A549 (cell line): ENCODE results near the gene PATJ. TPM values are rescaled to one million over a fixed set of nuclear protein-coding genes. Genes with fewer than 3 reads are reported as not detected.
"Not testable (repeated sequence)": the region's sequence is repeated elsewhere in the genome, so short reads cannot be mapped to it uniquely, and the experiment has no call there.

Experiments used
- ATAC-seq, 2 experiments: fragments of 200-7000 bp in 1 of 2; fragments of >200 bp in 1 of 2; cut with Nextera tagmentation in 1 of 2; cut with Tn5 transposase in 1 of 2; 3 replicates each; pipeline versions ENCODE4 v1.8.0 to v1.9.1; 2018 to 2020; ENCODE audit warnings: mild to moderate bottlenecking in 1 of 2, moderate library complexity in 1 of 2
- CTCF ChIA-PET: fragments of 300-600 bp; sonication (Branson Sonifier 250); formaldehyde crosslinking; extraction: SDS; loops from one replicate; lab custom pipeline; 2021; ENCODE audit warnings: antibody characterized with exemption, inconsistent platforms; lab: Yijun Ruan, JAX
- POLR2A ChIA-PET: fragments of 350-600 bp; formaldehyde crosslinking; extraction: SDS; loops from one replicate; lab custom pipeline; 2021; ENCODE audit warnings: antibody characterized with exemption, inconsistent platforms; lab: Yijun Ruan, JAX
- DNase-seq, 2 experiments: peaks; one replicate each; pipeline versions ENCODE4 v3.0.0 to v3.0.0-alpha.2; 2011 to 2016; ENCODE audit warnings: low read depth in 1 of 2, low spot score in 1 of 2
- FAIRE-seq: peaks from 2 replicates; lab custom pipeline; 2011; peaks lifted over from hg19 to GRCh38; lab: Jason Lieb, UNC
- H3K27ac ChIP-seq, 2 experiments: fragments of >200 bp; sonication (Bioruptor Twin); formaldehyde crosslinking; 3 replicates each; pipeline ENCODE4 v1.5.1; 2016 to 2017
- H3K4me1 ChIP-seq: fragments of >200 bp; sonication (Bioruptor Twin); formaldehyde crosslinking; 3 replicates; pipeline ENCODE4 v1.6.1; 2016
- H3K4me2 ChIP-seq: fragments of >200 bp; sonication (Bioruptor Twin); formaldehyde crosslinking; 3 replicates; pipeline ENCODE4 v1.6.1; 2016
- H3K4me3 ChIP-seq: fragments of >200 bp; sonication (Bioruptor Twin); formaldehyde crosslinking; 3 replicates; pipeline ENCODE4 v1.5.1; 2016
- H3K9me3 ChIP-seq: fragments of >200 bp; sonication (Bioruptor Twin); formaldehyde crosslinking; 3 replicates; pipeline ENCODE4 v1.6.1; 2016
- BHLHE40 ChIP-seq: IDR thresholded peaks from 2 replicates; pipeline ENCODE4 v1.6.1; 2012; ENCODE audit warnings: low read depth, low read length, inconsistent platforms
- CEBPB ChIP-seq, 2 experiments: fragments of >200 bp in 1 of 2; sonication (Bioruptor Twin) in 1 of 2; formaldehyde crosslinking in 1 of 2; IDR thresholded peaks; 2 replicates each; pipeline ENCODE4 v1.6.1; 2012 to 2016
- EHF ChIP-seq: fragments of 250-450 bp; sonication (Bioruptor Pico); IDR thresholded peaks from 2 replicates; pipeline ENCODE4 v1.5.0; 2020; ENCODE audit warnings: mild to moderate bottlenecking
- GATA3 ChIP-seq: IDR thresholded peaks from 2 replicates; pipeline ENCODE4 v1.6.1; 2012; ENCODE audit warnings: borderline replicate concordance
- HEYL ChIP-seq: fragments of 250-450 bp; sonication (Bioruptor Pico); IDR thresholded peaks from 2 replicates; pipeline ENCODE4 v1.8.0; 2021; ENCODE audit warnings: mild to moderate bottlenecking, moderate library complexity
- KDM1A ChIP-seq: fragments of 200-600 bp; sonication (generic); IDR thresholded peaks from 2 replicates; pipeline ENCODE4 v1.6.1; 2016; ENCODE audit warnings: low read depth, mild to moderate bottlenecking
- NFE2L2 ChIP-seq: fragments of 150-350 bp; conservative IDR thresholded peaks from 2 replicates; pipeline ENCODE4 v1.6.1; 2014; ENCODE audit warnings: low read length
- PHF8 ChIP-seq: fragments of 200-600 bp; sonication (generic); IDR thresholded peaks from 2 replicates; pipeline ENCODE4 v1.6.1; 2016; ENCODE audit warnings: low read depth, mild to moderate bottlenecking, antibody characterized with exemption, moderate library complexity, borderline replicate concordance
- POLR2A ChIP-seq: IDR thresholded peaks from 2 replicates; pipeline ENCODE4 v1.6.1; 2012; ENCODE audit warnings: mild to moderate bottlenecking, low read length
- ZFP36 ChIP-seq: fragments of 450-650 bp; IDR thresholded peaks from 2 replicates; pipeline ENCODE4 v1.6.1; 2014; ENCODE audit warnings: borderline replicate concordance; ENCODE audit not compliant: partially characterized antibody
- WGBS: methylation state at CpG from one replicate; pipeline ENCODE4 v1.1.6; 2017; ENCODE audit errors: missing lambda C conversion rate; 5-methylcytosine and 5-hydroxymethylcytosine counted together
- polyA plus RNA-seq, 4 experiments: library from polyadenylated mRNA; depleted of rRNA in 3 of 4; stranded (reverse); fragments of >200 nt; fragmentation: RNase III in 1 of 4; extraction: RNeasy Plus Mini Kit Qiagen cat#74134 plus additional on column Dnase treatment in 1 of 4; gene quantifications; 2 replicates in 3 of 4; 3 replicates in 1 of 4; pipeline ENCODE4 v1.2.3, GENCODE V29; 2011 to 2017
- TF ChIP-seq, protein P1 (sequence below): fragments of 250-450 bp; sonication (Bioruptor Pico); IDR thresholded peaks from 2 replicates; pipeline ENCODE4 v1.5.0; 2021; ENCODE audit warnings: mild to moderate bottlenecking, moderate library complexity, borderline replicate concordance
- TF ChIP-seq, protein P2 (sequence below): fragments of 150-350 bp; IDR thresholded peaks from 2 replicates; pipeline ENCODE4 v1.6.1; 2014; ENCODE audit warnings: low read depth, mild to moderate bottlenecking, low read length
- TF ChIP-seq, protein P3 (sequence below): fragments of >200 bp; sonication (Bioruptor Twin); formaldehyde crosslinking; IDR thresholded peaks from 2 replicates; pipeline ENCODE4 v1.6.1; 2016

PATJ gene
- polyA plus RNA-seq, 2 of the 4 experiments (the other 2 are of a cell fraction) = 6.0 to 14.7 TPM

DNA sequence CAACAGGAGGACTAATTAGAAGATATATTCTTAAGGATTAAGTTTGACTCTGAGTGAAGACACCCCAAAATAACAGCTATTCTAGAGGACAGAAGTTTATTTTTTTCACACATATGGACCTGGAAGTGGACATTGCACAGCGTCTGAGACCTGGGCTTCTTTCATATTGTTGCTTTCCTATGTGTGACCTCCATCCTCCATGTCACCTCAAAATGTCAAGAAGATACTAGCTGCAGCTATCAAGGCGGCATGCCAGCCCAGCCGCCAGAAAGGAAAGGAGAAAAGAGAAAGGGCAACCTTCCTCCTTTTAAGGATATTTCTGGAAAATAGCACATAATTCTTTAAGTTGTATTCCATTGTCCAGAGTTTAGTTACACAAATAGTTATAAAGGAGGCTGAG is 220.4 kb downstream of the PATJ start:
- no peak overlapping the region for H3K4me2 ChIP-seq
- DNase-seq (no peak), ATAC-seq (no peak), FAIRE-seq (no peak)
- ChIA-PET CTCF (no interaction called here), POLR2A (no interaction called here)
- H3K27ac ChIP-seq = no peak overlapping the region
- no peaks in the 10 kb centered on the region for H3K9me3 ChIP-seq
- H3K4me3 ChIP-seq = no peak overlapping the region
- H3K4me1 ChIP-seq = no peaks in the 10 kb centered on the region
- TF ChIP-seq ZFP36 = no peak
- WGBS = 93% methylated on average over 3 of the region's 3 CpGs

DNA sequence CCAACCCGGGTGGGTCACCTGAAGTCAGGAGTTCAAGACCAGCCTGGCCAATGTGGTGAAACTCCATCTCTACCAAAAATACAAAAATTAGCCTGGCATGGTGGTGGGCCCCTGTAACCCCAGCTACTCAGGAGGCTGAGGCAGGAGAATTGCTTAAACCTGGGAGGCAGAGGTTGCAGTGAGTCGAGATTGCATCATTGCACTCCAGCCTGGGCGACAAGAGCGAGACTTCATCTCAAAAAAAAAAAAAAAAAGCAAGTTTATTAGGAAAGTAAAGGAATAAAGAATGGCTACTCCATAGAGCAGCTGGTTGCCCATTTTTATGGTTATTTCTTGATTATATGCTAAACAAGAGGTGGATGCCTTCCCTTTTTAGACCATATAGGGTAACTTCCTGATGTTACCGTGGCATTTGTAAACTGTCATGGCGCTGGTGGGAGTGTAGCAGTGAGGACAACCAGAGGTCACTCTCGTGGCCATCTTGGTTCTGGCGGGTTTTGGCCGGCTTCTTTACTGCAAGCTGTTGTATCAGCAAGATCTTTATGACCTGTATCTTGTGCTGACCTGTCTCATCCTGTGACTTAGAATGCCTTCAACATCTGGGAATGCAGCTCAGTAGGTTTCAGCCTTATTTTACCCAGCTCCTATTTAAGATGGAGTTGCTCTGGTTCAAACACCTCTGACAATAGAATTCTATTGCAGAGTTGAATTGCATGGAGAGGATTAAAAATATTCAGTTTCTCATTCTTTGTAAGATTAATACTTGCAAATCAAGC is 224.4 kb downstream of the PATJ start:
- ATAC-seq, H3K9me3 ChIP-seq, H3K4me3 ChIP-seq, H3K4me1 ChIP-seq, FAIRE-seq, H3K4me2 ChIP-seq, POLR2A ChIA-PET, H3K27ac ChIP-seq, DNase-seq, CTCF ChIA-PET: not testable (repeated sequence)
- WGBS = 93% methylated on average over 9 of the region's 9 CpGs

DNA sequence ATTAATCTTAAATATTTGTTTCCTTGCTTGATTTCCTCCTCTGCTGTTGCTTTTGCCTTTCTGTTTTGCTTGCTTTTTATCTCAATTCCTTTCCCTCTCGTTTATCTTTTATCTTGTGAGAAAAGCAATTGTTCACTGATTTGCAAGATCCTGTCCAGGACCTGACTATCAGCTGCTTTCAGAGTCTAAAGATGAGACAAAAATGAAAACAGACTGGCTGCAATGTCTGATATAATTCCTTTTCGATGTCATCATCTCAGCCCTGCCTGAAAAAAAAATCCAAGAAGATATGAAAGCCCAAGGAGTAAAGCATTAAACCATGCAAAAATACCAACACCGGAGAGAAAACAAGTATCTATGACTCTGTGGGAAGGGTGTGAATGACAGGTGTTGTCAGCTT is 225.5 kb downstream of the PATJ start:
- no peak for TF ChIP-seq PHF8
- TF ChIP-seq BHLHE40 = no peak
- TF ChIP-seq KDM1A = no peak
- TF ChIP-seq NFE2L2 = no peak
- TF ChIP-seq, all 56 proteins: peak for 0
- 28% methylated on average over 3 of the region's 3 CpGs for WGBS
- CTCF ChIA-PET = no interaction called here
- Histone ChIP-seq H3K4me1 (no peaks in the 10 kb centered on the region), H3K4me3 (no peak overlapping the region), H3K9me3 (no peaks in the 10 kb centered on the region), H3K27ac (no peak overlapping the region), H3K4me2 (no peak overlapping the region)
- POLR2A ChIA-PET = no interaction called here
- no peak for FAIRE-seq
- ATAC-seq = no peak
- no peak for DNase-seq

DNA sequence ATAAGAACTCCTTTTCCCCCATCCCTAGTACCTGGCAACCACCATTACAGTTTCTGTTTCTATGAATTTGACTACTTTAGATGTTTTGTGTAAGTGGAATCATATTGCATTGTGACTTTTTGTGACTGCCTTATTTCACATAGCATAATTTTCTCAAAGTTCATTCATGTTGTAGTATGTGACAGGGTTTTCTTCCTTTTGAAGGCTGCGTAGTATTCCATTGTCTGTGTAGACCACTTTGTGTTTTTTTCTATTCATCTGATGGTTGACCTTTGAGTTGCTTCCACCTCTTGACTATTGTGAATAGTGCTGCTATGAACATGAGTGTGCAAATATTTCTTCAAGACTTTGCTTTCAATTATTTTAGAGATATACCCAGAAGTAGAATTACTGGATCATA is 226.6 kb downstream of the PATJ start:
- Histone ChIP-seq H3K4me1 (no peaks in the 10 kb centered on the region), H3K9me3 (no peaks in the 10 kb centered on the region), H3K4me2 (no peak overlapping the region), H3K4me3 (no peak overlapping the region), H3K27ac (no peak overlapping the region)
- ChIA-PET POLR2A (no interaction called here), CTCF (no interaction called here)
- WGBS = 100% methylated on average over 1 of the region's 1 CpG
- no peak for ATAC-seq
- TF ChIP-seq POLR2A (no peak), EHF (CRISPR knock-in tag) (no peak), HEYL (CRISPR knock-in tag) (no peak), CEBPB (IDR thresholded peaks at IDR 0.05) (no peak), GATA3 (no peak)
- TF ChIP-seq, protein P1, sequence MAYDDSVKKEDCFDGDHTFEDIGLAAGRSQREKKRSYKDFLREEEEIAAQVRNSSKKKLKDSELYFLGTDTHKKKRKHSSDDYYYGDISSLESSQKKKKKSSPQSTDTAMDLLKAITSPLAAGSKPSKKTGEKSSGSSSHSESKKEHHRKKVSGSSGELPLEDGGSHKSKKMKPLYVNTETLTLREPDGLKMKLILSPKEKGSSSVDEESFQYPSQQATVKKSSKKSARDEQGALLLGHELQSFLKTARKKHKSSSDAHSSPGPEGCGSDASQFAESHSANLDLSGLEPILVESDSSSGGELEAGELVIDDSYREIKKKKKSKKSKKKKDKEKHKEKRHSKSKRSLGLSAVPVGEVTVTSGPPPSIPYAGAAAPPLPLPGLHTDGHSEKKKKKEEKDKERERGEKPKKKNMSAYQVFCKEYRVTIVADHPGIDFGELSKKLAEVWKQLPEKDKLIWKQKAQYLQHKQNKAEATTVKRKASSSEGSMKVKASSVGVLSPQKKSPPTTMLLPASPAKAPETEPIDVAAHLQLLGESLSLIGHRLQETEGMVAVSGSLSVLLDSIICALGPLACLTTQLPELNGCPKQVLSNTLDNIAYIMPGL (CRISPR knock-in tag) = no peak
- TF ChIP-seq, protein P2, sequence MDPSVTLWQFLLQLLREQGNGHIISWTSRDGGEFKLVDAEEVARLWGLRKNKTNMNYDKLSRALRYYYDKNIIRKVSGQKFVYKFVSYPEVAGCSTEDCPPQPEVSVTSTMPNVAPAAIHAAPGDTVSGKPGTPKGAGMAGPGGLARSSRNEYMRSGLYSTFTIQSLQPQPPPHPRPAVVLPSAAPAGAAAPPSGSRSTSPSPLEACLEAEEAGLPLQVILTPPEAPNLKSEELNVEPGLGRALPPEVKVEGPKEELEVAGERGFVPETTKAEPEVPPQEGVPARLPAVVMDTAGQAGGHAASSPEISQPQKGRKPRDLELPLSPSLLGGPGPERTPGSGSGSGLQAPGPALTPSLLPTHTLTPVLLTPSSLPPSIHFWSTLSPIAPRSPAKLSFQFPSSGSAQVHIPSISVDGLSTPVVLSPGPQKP = no peak
- TF ChIP-seq, protein P3, sequence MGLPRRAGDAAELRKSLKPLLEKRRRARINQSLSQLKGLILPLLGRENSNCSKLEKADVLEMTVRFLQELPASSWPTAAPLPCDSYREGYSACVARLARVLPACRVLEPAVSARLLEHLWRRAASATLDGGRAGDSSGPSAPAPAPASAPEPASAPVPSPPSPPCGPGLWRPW = no peak
- no peak for DNase-seq
- FAIRE-seq = no peak
